DMS53 treated with DMSO at 0.1 percent for 48 hours (cell line): Measurements from ENCODE around the gene BTBD2.
A peak's percentile ranks its signal among the peaks of the same experiment; 100 is the strongest.
"Not testable (repeated sequence)": the region's sequence is repeated elsewhere in the genome, so short reads cannot be mapped to it uniquely, and the experiment has no call there.

Source experiments
- DNase-seq: peaks from one replicate; lab custom pipeline; 2025; ENCODE audit not compliant: unreplicated experiment; lab: John Stamatoyannopoulos, UW

Gene BTBD2

GRCh38 chr19:2040647-2041432, 25.3 kb upstream of the BTBD2 start:
- no peak for DNase-seq

- DNase-seq = no peak
Measured at GRCh38 chr19:2039959-2040646, 24.6 kb upstream of the BTBD2 start.

- no peak for DNase-seq
Measured at GRCh38 chr19:2039089-2039958, 23.8 kb upstream of the BTBD2 start.

DNA sequence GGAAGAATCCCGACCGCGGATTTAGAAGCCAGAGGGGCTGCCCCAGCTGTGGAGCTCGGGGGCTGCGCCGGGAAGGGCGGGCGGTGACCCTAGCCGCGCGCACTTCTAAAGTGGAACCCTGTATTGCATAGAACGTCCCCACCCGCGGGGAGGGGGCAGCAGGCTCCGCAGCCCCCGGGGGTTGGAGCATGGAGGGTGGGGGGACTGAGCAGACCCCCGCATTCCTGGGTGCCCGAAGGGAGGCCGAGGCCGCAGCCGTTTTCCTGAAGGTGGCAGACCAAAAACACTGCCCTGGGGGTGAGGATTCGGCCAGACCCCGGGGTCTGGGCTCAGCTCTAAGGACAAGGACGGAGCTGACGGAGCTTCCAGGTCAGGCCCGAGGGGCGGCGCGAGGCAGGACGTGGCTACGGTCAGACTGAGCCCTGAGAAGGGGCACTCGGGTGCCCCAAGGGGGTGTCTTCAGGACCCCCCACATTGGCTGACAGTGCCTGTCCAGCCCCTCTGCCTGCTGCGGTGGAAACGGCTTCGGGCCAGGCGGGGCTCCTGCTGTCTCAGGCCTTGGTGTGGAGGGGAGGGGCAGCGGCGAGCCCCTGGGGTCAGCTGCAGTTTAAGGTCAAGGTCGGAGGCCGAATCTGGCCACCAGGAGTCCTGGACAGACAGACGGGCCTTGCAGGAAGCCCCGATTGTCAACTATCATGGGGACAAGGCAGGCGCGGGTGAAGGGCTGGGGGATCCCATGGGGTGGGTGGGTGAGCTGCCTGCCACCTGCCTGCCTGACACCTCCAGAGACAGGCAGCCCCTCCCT, 23.0 kb upstream of the BTBD2 start:
- no peak for DNase-seq

DNA sequence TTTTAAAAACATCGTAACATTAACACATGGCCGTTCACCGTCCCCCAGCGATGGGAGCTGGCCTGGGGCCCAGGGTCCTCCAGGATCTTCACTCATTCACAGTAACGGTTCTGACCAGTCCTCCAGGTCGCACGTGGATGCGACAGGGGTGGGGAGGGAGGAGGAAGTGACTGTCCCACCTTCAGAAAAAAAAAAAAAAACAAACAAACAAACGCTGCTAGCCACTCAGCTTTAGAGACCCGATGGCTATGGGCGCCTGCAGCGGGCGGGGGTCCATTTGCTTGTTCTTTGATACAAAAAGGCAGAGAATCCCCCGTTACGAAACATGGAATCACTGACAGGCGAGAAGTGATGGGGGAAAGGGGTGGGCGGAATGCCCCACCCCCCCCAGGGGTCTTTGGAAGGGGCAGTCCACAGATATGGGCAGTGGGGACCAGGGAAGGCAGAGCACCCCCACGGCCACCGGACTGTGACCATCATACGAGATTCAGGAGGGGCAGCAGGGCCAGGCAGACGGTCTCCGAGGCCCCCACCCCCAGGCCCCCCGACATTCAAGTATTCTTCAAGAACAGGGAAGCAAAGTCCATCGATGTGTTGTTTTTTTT, 22.2 kb upstream of the BTBD2 start:
- DNase-seq = no peak

- no peak for DNase-seq
Measured at GRCh38 chr19:2036424-2036823, 20.9 kb upstream of the BTBD2 start.

GRCh38 chr19:2035590-2035991, 20.1 kb upstream of the BTBD2 start:
- DNase-seq = no peak

- DNase-seq = no peak
Measured at GRCh38 chr19:2034729-2035589, 19.4 kb upstream of the BTBD2 start.

DNA sequence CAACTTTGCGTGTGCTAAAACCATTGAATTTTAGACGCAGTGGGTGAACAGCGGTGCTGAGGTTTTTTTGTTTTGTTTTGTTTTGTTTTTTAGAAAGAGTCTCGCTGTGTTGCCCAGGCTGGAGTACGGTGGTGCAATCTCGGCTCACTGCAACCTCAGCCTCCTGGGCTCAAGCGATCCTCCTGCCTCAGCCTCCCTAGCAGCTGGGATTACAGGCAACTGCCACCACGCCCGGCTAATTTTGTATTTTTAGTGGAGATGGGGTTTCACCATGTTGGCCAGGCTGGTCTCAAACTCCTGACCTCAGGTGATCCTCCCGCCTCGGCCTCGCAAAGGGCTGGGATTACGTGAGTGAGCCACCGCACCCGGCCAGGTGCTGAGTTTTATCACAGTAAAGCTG, 18.7 kb upstream of the BTBD2 start:
- DNase-seq = not testable (repeated sequence)

DNA sequence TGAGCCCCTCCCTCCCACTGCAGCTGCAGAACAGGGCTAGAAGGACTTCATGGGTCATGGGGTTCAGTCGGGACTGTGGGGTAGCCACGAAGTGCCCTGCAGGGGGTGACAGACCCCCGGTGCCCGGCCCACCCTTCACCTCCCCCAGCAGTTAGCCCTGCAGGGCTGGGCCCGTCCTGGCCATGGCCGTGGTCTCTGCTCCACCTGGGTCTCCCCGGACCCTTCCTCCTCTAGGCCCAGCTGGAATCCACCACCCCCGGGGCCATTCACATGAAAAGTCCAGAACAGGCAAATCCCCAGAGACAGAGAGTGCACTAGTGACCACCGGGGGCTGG, 18.3 kb upstream of the BTBD2 start:
- DNase-seq = no peak

DNA sequence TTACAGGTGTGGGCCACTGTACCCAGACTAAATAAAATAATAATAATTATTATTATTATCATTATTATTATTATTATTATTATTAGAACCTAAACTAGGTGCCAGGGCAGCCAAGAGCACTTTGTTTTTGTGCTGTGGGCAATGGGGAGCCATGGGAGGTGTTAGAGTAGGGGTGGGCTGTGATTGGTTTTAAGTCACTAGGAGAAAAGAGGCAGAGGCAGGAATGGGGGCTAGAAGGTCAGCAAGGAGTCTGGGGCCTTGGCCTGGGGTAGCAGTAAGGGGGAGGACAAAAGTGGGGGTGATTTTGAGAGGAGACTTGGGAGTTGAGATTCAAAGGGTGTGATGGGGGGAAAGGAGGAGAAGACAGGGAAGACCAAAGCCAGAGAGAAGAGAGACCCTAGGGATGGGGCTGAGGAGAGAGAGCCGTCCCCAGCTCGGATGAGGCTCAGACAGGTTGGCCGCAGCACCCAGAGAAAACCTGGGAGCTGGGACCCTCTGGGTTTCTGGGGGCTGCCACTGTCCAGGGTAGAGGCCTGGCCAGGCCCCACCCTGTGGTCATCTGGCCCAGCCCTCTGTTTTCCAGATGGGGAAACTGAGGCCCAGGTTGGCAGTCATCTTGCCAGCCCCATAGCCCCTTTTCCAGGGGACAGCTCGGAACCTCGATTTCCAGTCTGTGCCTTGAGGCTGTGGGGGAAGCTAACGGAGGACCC, 17.8 kb upstream of the BTBD2 start:
- DNase-seq = no peak

- peak; percentile 80 for DNase-seq
Measured at GRCh38 chr19:2032296-2032941, 16.9 kb upstream of the BTBD2 start.

DNA sequence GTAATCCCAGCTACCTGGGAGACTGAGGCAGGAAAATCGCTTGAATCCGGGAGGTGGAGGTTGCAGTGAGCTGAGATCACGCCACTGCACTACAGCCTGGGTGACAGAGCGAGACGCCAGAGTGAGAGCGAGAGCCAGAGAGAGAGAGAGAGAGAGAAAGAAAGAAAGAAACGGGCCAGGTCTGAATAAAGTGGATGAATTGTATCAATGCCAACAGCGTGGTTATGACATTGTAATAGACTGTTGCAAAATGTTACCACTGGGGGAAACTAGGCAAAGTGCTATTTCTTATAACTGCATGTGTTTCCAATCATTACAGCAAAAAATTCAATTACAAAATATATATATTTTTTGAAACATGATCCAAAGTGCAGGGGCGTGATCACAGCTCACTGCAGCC, 11.8 kb upstream of the BTBD2 start:
- DNase-seq = no peak

DNA sequence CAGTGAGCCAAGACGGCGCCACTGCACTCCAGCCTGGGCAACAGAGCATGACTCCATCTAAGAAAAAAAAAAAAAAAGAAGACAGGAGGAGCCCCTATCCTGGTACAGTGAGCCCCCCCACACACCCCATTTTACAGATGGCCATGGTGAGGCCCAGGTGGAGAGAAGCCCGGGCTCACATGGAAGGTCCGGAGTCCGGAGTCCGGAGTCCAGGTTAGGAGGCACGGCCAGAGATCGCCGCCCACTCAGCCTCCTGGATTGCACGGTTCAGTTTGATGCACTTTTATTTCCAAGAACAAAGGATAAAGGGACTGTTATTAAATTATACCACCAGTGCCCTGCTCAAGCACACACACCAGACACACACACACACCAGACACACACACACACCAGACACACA, 11.3 kb upstream of the BTBD2 start:
- DNase-seq = no peak

DNA sequence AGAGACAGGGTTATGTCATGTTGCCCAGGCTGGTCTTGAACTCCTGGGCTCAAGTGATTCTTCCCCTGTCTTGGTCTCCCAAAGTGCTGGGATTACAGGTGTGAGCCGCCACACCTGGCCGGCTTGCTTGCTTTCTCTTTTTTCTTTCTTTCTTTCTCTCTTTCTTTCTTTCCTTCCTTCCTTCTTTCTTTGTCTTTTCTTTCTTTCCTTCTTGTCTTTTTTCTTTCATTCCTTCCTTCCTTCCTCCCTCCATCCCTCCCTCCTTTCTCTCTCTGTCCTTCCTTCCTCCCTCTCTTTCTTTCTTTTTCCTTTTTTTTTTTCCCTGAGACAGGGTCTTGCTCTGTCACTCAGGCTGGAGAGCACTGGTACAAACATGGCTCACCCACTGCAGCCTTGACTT, 6.8 kb upstream of the BTBD2 start:
- no peak for DNase-seq

- DNase-seq = no peak
Measured at GRCh38 chr19:2021453-2022140, 6.1 kb upstream of the BTBD2 start.

DNA sequence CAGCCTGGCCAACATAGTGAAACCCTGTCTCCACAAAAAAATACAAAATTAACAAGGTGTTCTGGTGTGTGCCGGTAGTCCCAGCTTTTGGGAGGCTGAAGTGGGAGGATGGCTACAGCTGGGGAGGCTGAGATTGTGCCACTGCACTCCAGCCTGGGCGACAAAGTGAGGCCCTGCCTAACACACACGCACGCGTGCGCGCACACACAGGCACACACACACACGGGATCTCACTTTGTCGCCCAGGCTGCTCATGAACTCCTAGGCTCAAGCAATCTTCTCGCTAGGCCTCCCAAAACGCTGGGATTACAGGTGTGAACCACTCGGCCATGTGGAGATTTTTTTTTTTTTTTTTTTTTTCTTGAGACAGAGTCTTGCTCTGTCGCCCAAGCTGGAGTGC, 3.2 kb upstream of the BTBD2 start:
- no peak for DNase-seq
